HG03520 (cell line): ENCODE data around the gene IFIT5.
"Not testable (repeated sequence)": the region's sequence is repeated elsewhere in the genome, so short reads cannot be mapped to it uniquely, and the experiment has no call there.

Source experiments
- ATAC-seq: cut with Tn5 transposase; IDR thresholded peaks from one replicate; pipeline ENCODE4 v1.9.1; 2021; ENCODE audit warnings: mild to moderate bottlenecking, moderate library complexity; ENCODE audit not compliant: unreplicated experiment

IFIT5 gene

DNA sequence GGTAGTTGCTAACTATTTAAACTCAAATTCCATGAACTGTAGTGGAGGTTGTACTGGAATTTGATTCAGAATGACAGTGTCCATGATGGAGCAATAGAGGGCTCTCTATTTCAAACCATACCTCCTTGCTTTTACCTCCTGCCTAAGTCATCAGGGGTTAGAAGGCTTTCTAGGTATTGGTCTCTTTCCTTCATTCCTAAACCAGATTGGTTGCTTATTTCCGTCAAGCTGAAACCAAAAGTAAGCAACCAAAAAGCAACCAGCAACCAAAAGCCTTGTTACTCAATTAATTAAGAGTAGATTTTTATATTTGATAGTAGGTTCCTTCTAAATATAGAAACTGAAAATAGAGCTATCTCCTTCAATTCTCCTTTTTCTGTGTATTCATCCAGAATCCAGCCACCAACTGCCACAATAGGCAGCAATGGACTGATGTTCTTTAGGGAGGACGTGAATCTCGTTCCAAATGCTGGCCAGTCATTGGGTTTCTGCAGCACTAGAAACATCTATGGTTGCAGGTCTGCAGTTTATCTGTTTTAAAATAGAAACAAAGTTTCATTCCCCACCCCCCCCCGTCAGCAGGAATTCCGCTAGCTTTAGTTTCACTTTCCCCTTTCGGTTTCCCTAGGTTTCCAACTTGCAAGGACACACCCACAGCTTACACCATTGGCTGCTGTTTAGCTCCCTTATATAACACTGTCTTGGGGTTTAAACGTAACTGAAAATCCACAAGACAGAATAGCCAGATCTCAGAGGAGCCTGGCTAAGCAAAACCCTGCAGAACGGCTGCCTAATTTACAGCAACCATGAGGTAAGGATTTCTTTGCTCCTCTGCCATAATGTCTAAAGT, 22.2 kb upstream of the IFIT5 start, which contains the start of gene IFIT1:
IFIT1 (plus strand) TSS at position 717 of the 850 bp plus-strand sequence; CDS start at position 807, 90 bp downstream.
- peak; percentile 62 for ATAC-seq

DNA sequence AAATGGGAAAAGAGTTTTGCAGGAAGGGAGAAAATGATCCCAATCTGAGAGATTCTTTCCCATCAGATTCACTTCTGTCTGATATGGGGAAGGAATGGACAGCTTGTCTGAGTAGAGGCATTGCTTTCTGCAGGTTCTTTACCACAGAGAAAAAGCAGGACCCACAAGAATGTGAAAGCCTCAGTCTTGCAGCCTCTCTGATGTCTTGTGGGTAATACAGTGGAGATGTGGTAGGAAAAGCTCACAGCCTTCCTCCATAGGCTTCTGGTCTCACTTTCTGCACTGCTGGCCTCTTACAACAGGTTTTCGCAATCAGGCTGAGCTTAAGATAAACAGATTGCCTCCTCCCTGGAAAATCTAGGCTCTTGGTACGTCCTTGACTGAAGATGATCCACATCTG, 21.4 kb upstream of the IFIT5 start:
- ATAC-seq = no peak

GRCh38 chr10:89393898-89394297, 20.5 kb upstream of the IFIT5 start:
- ATAC-seq = no peak

GRCh38 chr10:89395141-89395540, 19.2 kb upstream of the IFIT5 start:
- no peak for ATAC-seq

GRCh38 chr10:89398003-89398749, 16.2 kb upstream of the IFIT5 start:
- no peak for ATAC-seq

DNA sequence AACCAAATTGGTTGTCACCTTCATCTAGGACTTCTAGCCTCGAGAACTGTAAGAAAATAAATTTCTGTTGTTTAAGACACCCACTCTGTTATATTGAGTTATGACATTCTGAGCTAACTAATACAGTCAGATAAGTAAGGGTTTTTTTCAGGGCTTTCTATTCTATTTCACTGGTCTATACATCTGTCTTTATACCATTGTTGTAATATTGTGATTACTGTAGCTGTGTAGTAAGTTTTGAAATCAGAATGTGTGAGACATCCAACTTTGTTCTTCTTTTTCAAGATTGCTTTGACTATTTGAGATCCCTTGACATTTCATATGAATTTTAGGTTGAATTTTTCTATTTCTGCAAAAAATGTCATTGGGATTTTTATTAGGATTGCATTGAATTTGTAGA, 14.4 kb upstream of the IFIT5 start:
- ATAC-seq = no peak

GRCh38 chr10:89403043-89403442, 11.3 kb upstream of the IFIT5 start:
- ATAC-seq = no peak

GRCh38 chr10:89404104-89405047, 10.0 kb upstream of the IFIT5 start:
- no peak for ATAC-seq

DNA sequence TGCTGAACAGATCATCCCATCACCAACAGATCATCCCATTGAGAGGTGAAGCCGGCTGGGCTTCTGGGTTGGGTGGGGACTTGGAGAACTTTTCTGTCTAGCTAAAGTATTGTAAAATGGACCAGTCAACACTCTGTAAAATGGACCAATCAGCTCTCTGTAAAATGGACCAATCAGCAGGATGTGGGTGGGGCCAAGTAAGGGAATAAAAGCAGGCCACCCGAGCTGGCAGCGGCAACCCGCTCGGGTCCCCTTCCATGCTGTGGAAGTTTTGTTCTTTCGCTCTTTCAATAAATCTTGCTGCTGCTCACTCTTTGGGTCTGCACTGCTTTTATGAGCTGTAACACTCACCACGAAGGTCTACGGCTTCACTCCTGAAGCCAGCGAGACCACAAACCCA, 8.2 kb upstream of the IFIT5 start:
- ATAC-seq = not testable (repeated sequence)

DNA sequence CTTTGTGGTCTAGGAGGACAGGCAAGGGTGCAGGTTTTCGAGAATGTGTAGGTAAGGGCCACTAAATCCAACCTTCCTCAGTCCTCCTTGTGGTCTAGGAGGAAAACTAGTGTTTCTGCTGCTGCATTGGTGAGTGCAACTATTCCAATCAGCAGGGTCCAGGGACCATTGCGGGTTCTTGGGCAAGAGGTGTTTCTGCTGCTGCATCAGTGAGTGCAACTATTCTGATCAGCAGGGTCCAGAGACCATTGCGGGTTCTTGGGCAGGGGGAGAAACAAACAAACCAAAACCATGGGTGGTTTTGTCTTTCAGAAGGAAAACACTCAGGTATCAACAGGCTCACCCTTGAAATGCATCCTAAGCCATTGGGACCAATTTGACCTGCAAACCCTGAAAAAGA, 6.6 kb upstream of the IFIT5 start:
- ATAC-seq = not testable (repeated sequence)

DNA sequence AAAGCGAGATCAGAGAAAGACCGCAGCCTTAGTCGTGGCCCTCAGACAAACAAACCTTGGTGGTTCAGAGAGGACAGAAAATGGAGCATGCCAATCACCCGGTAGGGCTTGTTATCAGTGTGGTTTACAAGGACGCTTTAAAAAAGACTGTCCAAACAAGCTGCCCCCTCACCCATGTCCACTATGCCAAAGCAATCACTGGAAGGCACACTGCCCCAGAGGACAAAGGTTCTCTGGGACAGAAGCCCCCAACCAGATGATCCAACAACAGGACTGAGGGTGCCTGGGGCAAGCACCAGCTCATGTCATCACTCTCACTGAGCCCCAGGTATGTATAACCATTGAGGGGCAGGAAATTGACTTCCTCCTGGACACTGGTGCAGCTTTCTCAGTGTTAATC, 5.1 kb upstream of the IFIT5 start:
- ATAC-seq = not testable (repeated sequence)

GRCh38 chr10:89410551-89410950, 3.8 kb upstream of the IFIT5 start:
- ATAC-seq = not testable (repeated sequence)

DNA sequence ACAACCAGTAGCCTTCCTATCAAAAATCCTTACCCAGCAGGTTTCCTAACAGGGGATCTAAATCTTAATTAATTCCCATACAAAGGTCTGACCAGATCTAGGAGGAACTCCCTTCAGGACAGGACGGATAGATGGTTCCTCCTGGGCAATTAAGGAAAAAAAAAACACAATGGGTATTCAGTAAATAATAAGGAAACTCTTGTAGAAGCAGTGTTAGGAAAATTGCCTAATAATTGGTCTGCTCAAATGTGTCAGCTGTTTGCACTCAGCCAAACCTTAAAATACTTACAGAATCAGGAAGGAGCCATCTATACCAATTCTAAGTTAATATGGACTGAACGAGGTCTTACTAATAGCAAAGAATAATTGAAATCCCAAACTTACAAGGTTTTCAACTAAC, 3.2 kb upstream of the IFIT5 start:
- ATAC-seq = not testable (repeated sequence)

DNA sequence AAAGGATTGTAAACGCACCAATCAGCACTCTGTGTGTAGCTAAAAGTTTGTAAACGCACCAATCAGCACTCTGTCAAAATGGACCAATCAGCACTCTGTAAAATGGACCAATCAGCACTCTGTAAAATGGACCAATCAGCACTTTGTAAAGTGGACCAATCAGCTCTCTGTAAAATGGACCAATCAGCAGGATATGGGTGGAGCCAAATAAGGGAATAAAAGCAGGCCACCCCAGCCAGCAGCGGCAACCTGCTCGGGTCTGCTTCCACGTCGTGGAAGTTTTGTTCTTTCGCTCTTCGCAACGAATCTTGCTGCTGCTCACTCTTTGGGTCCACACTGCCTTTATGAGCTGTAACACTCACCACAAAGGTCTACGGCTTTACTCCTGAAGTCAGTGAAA, 2.1 kb upstream of the IFIT5 start:
- ATAC-seq = not testable (repeated sequence)

- no peak for ATAC-seq
Measured at GRCh38 chr10:89413398-89413912, 913 bp upstream of the IFIT5 start.

GRCh38 chr10:89414879-89415821, 782 bp downstream of the IFIT5 start:
- ATAC-seq = peak; percentile 33

DNA sequence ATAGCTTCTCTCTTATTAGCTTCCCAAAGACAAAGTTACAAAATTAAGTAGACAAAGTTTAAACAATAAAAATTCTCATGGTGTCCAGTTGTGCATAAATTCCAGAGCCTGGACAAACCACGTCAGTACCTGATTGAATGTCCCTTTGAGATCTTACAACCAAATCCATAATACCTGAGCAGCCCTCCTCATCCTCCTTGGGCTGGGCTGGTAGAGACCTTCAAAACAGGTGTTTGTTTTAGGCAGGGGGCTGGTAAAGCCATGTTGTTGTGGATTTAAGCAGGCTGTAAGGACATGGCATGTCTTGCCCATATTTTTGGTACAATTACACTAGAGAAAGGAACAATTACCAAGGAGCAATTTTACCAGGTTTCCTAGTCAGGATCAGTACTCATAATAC, 2.1 kb downstream of the IFIT5 start:
- no peak for ATAC-seq

- no peak for ATAC-seq
Measured at GRCh38 chr10:89419548-89419947, 5.2 kb downstream of the IFIT5 start.

GRCh38 chr10:89421018-89421476, 6.7 kb downstream of the IFIT5 start:
- ATAC-seq = no peak
